Gastrocnemius medialis (tissue), 4 donors: ENCODE data around the gene DEFB108B. TPM values are rescaled to one million over a fixed set of nuclear protein-coding genes. Genes with fewer than 3 reads are reported as not detected.
"Not testable (repeated sequence)": the region's sequence is repeated elsewhere in the genome, so short reads cannot be mapped to it uniquely, and the experiment has no call there.

ENCODE experiments used
- ATAC-seq, 2 donors: fragments of 150-250 bp; one replicate each; pipeline ENCODE4 v1.9.1; 2016
- DNase-seq, 2 donors: peaks; one replicate each; pipeline ENCODE4 v3.0.0-alpha.2; 2019
- H3K27ac ChIP-seq, 4 donors: fragments of 200-600 bp; sonication (generic); 1 replicate in 1 of 4; 2 replicates in 3 of 4; pipeline ENCODE4 v1.5.1; 2016 to 2018; ENCODE audit warnings: mild to moderate bottlenecking in 2 of 4, moderate library complexity in 1 of 4
- H3K27me3 ChIP-seq, 3 donors: fragments of 200-600 bp; sonication (generic) in 2 of 3; 1 replicate in 1 of 3; 2 replicates in 2 of 3; pipeline versions ENCODE4 v1.5.1 to v1.6.0; 2016 to 2019; ENCODE audit warnings: mild to moderate bottlenecking in 1 of 3, moderate library complexity in 1 of 3
- H3K36me3 ChIP-seq, 2 donors: fragments of 200-600 bp; sonication (generic) in 1 of 2; one replicate each; pipeline ENCODE4 v1.5.1; 2017 to 2018
- H3K4me1 ChIP-seq, 2 donors: fragments of 200-600 bp; sonication (generic) in 1 of 2; one replicate each; pipeline ENCODE4 v1.5.1; 2016 to 2017; ENCODE audit warnings: mild to moderate bottlenecking in 2 of 2
- H3K4me3 ChIP-seq, 4 donors: fragments of 200-600 bp; sonication (generic) in 3 of 4; 1 replicate in 1 of 4; 2 replicates in 3 of 4; pipeline ENCODE4 v1.5.1; 2016 to 2019; ENCODE audit warnings: mild to moderate bottlenecking in 2 of 4
- H3K9me3 ChIP-seq, 3 donors: fragments of 200-600 bp; sonication (generic) in 2 of 3; 1 replicate in 1 of 3; 2 replicates in 2 of 3; pipeline ENCODE4 v1.5.1; 2016 to 2019
- POLR2A ChIP-seq, 2 donors: fragments of 450-650 bp; IDR thresholded peaks; one replicate each; pipeline ENCODE4 v1.6.1; 2017; ENCODE audit warnings: antibody characterized with exemption in 2 of 2, mild to moderate bottlenecking in 2 of 2, moderate library complexity in 2 of 2
- in situ Hi-C, 4 donors: fragments of 200-750 bp; cut with MboI; loops; one replicate each; pipeline versions ENCODE4 v1.15.0 to v1.8.0; 2017; ENCODE audit warnings: low sequenced_read_pairs in 4 of 4
- intact Hi-C: fragments of 100-400 bp; cut with DNase I; formaldehyde crosslinking; loops from one replicate; pipeline ENCODE4 v1.15.1; 2023; ENCODE audit warnings: low total_unique reads
- total RNA-seq, 4 donors: library from RNA; depleted of rRNA; stranded (reverse); fragments of >200 nt; gene quantifications; one replicate each; pipeline versions ENCODE4 v1.1.0 to v1.2.3, GENCODE V29; 2016
- TF ChIP-seq, protein P1 (sequence below), 5 experiments: fragments of 450-650 bp in 3 of 5; fragments of 200-600 bp in 2 of 5; sonication (generic) in 2 of 5; IDR thresholded peaks in 4 of 5; conservative IDR thresholded peaks in 1 of 5; 1 replicate in 4 of 5; 2 replicates in 1 of 5; pipeline ENCODE4 v1.5.1; 2016 to 2019; ENCODE audit warnings: antibody characterized with exemption in 5 of 5, mild to moderate bottlenecking in 3 of 5, moderate library complexity in 3 of 5

DEFB108B gene
- total RNA-seq, 4 donors from 2014 or later: not detected

DNA sequence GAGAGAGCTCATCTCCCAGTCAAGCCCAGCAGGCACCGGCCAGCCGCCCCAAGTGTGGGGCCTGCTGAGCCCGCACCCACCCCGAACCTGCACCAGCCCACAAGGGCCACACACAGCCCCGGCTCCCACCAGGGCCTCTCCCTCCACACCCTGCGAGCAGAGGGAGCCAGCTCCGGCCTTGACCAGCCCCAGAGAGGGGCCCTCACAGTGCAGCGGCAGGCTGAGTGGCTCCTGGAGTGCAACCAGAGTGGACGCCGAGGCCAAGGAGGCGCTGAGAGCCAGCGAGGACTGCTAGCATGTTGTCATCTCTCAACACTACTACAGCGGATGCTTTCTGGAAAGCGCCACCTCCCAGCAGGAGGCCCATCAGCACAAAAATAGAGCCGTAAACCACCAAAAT, 10.9 kb downstream of the DEFB108B start:
- intact Hi-C loops (no loop called here), in situ Hi-C loops (no loop called here)
- no peak overlapping the region for H3K27ac ChIP-seq
- H3K27me3 ChIP-seq: no peaks in the 10 kb centered on the region
- H3K4me3 ChIP-seq: no peak overlapping the region
- no peak for ATAC-seq
- no peaks in the 10 kb centered on the region for H3K4me1 ChIP-seq
- DNase-seq: no peak
- H3K9me3 ChIP-seq: no peaks in the 10 kb centered on the region
- H3K36me3 ChIP-seq: no peaks in the 10 kb centered on the region
- TF ChIP-seq, protein P1, sequence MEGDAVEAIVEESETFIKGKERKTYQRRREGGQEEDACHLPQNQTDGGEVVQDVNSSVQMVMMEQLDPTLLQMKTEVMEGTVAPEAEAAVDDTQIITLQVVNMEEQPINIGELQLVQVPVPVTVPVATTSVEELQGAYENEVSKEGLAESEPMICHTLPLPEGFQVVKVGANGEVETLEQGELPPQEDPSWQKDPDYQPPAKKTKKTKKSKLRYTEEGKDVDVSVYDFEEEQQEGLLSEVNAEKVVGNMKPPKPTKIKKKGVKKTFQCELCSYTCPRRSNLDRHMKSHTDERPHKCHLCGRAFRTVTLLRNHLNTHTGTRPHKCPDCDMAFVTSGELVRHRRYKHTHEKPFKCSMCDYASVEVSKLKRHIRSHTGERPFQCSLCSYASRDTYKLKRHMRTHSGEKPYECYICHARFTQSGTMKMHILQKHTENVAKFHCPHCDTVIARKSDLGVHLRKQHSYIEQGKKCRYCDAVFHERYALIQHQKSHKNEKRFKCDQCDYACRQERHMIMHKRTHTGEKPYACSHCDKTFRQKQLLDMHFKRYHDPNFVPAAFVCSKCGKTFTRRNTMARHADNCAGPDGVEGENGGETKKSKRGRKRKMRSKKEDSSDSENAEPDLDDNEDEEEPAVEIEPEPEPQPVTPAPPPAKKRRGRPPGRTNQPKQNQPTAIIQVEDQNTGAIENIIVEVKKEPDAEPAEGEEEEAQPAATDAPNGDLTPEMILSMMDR (IDR thresholded peaks at IDR 0.05 in 4 of 5, conservative IDR thresholded peaks at IDR 0.05 in 1 of 5): no peak
- no peak for TF ChIP-seq POLR2A (IDR thresholded peaks at IDR 0.05)

DNA sequence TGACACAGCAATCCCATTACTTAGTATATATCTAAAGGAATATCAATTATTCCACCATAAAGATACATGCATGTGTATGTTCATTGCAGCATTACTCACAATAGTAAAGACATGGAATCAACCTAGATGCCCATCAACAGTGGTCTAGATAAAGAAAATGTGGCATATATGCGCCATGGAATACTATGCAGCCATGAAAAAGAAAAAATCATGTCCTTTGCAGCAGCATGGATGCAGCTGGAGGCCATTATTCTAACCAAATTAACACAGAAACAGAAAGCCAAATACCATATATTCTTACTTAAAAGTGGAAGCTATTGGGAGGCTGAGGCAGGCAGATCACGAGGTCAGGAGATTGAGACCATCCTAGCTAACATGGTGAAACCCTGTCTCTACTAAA, 20.9 kb downstream of the DEFB108B start:
- ATAC-seq, H3K27me3 ChIP-seq, DNase-seq, H3K27ac ChIP-seq, intact Hi-C loops, H3K9me3 ChIP-seq, H3K36me3 ChIP-seq, H3K4me1 ChIP-seq, in situ Hi-C loops, H3K4me3 ChIP-seq: not testable (repeated sequence)

DNA sequence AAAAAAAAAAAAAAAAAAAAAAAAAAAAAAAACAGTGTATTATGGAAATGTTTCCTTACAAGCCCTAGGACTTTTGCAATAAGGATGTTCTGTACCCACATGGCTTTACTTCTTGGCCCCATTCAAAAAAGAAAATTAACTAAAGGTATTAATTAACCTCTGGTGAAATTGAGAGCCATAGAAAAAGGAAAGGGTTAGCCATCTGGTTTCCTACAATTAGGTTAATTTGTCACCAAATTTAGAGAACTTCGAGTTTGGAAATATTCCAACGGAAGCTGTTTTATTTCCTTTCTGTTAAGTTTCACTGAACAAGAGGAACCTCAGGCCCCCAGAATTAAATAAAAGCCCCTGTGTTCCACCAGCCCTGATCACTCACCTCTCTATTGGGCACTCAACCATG, 22.9 kb downstream of the DEFB108B start:
- in situ Hi-C loops, H3K36me3 ChIP-seq, intact Hi-C loops, H3K4me3 ChIP-seq, H3K9me3 ChIP-seq, ATAC-seq, H3K27ac ChIP-seq, DNase-seq, H3K4me1 ChIP-seq, H3K27me3 ChIP-seq: not testable (repeated sequence)

- in situ Hi-C loops, H3K4me1 ChIP-seq, intact Hi-C loops, H3K9me3 ChIP-seq, ATAC-seq, H3K36me3 ChIP-seq, H3K27me3 ChIP-seq, H3K4me3 ChIP-seq, H3K27ac ChIP-seq, DNase-seq: not testable (repeated sequence)
Observed at GRCh38 chr11:71860835-71861234, 27.8 kb downstream of the DEFB108B start.

GRCh38 chr11:71863978-71864627, 31.1 kb downstream of the DEFB108B start:
- H3K9me3 ChIP-seq, DNase-seq, H3K4me1 ChIP-seq, H3K27me3 ChIP-seq, H3K27ac ChIP-seq, H3K4me3 ChIP-seq, H3K36me3 ChIP-seq, intact Hi-C loops, in situ Hi-C loops: not testable (repeated sequence)
- ATAC-seq: peak in 1 of 2 donors; percentile 51
- TF ChIP-seq, protein P1 (IDR thresholded peaks at IDR 0.05 in 4 of 5, conservative IDR thresholded peaks at IDR 0.05 in 1 of 5): peak in 1 of 5 experiments; percentile 17

GRCh38 chr11:71867209-71867608, 34.2 kb downstream of the DEFB108B start:
- in situ Hi-C loops, DNase-seq, H3K27me3 ChIP-seq, H3K36me3 ChIP-seq, intact Hi-C loops, ATAC-seq, H3K4me1 ChIP-seq, H3K27ac ChIP-seq, H3K9me3 ChIP-seq, H3K4me3 ChIP-seq: not testable (repeated sequence)

DNA sequence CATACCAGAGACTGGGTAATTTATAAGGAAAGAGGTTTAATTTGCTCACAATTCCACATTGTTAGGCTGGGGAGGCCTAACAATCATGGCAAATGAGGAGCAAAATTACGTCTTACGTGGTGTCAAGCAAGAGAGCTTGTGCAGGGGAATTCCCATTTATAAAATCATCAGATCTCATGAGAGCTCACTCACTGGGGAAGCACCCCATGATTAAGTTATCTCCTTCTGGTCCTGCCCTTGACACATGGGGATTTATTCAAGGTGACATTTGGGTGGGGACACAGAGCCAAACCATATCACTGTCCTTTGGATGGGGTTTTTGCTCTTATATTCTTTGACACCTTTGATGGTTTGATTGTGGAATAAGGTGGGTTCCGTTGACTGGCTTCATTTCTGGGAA, 36.9 kb downstream of the DEFB108B start:
- H3K4me1 ChIP-seq, in situ Hi-C loops, H3K9me3 ChIP-seq, H3K36me3 ChIP-seq, DNase-seq, intact Hi-C loops, H3K4me3 ChIP-seq, H3K27ac ChIP-seq, H3K27me3 ChIP-seq, ATAC-seq: not testable (repeated sequence)

- intact Hi-C loops, H3K9me3 ChIP-seq, H3K27ac ChIP-seq, ATAC-seq, H3K27me3 ChIP-seq, H3K4me3 ChIP-seq, H3K4me1 ChIP-seq, in situ Hi-C loops, DNase-seq, H3K36me3 ChIP-seq: not testable (repeated sequence)
Observed at GRCh38 chr11:71870661-71871060, 37.7 kb downstream of the DEFB108B start.

DNA sequence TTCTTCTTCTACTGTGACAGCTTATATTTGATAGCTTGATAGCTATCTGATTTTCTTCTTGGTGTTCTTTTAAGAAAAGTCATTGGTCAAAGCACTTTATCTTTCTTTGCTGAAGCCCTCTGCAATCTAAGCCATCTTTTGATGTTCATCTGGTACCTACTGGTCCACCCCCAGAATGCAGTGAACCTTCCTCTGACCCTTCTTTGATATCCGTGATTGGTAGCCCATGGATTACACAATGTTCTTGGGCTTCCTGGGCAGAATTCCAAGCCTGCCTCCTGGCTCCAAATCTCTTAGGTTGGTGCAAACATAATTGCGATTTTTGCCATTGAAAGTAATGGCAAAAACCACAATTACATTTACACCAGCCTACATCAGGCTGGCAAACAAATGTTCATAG, 43.3 kb downstream of the DEFB108B start:
- H3K4me3 ChIP-seq, ATAC-seq, DNase-seq, H3K4me1 ChIP-seq, H3K36me3 ChIP-seq, H3K9me3 ChIP-seq, in situ Hi-C loops, H3K27me3 ChIP-seq, intact Hi-C loops, H3K27ac ChIP-seq: not testable (repeated sequence)

- ATAC-seq, H3K4me3 ChIP-seq, in situ Hi-C loops: not testable (repeated sequence)
Observed at GRCh38 chr11:71878059-71878458, 45.1 kb downstream of the DEFB108B start, which contains the start of gene DEFB131B. Gene DEFB131B, plus strand, starts transcription at chr11:71878453. Its CDS starts 0 bp downstream, at chr11:71878453.

More at GRCh38 chr11:71878059-71878458, 45.1 kb downstream of the DEFB108B start, which contains the start of gene DEFB131B:
- H3K9me3 ChIP-seq, H3K27ac ChIP-seq, DNase-seq, H3K4me1 ChIP-seq, intact Hi-C loops, H3K36me3 ChIP-seq, H3K27me3 ChIP-seq: not testable (repeated sequence)
